Upper lobe of right lung (tissue), 1 donor: Measurements from ENCODE around the gene KLHL40. TPM values are rescaled to one million over a fixed set of nuclear protein-coding genes. Genes with fewer than 3 reads are reported as not detected.
"Not testable (repeated sequence)": the region's sequence is repeated elsewhere in the genome, so short reads cannot be mapped to it uniquely, and the experiment has no call there.

ENCODE experiments used
- ATAC-seq: fragments of 200-7000 bp; cut with Tn5 transposase; one replicate; pipeline ENCODE4 v1.9.1; 2020; ENCODE audit warnings: mild to moderate bottlenecking, moderate library complexity
- DNase-seq: peaks from one replicate; pipeline ENCODE4 v3.0.0-alpha.2; 2020
- H3K27ac ChIP-seq: fragments of 200-600 bp; one replicate; pipeline ENCODE4 v1.8.0; 2022
- H3K27me3 ChIP-seq: fragments of 200-600 bp; one replicate; pipeline ENCODE4 v1.8.0; 2022; ENCODE audit warnings: mild to moderate bottlenecking
- H3K36me3 ChIP-seq: fragments of 200-600 bp; one replicate; pipeline ENCODE4 v1.8.0; 2022
- H3K4me1 ChIP-seq: fragments of 200-600 bp; one replicate; pipeline ENCODE4 v1.8.0; 2022
- H3K4me3 ChIP-seq: fragments of 200-600 bp; one replicate; pipeline ENCODE4 v1.8.0; 2022; ENCODE audit warnings: mild to moderate bottlenecking
- H3K9me3 ChIP-seq: fragments of 200-600 bp; one replicate; pipeline ENCODE4 v1.8.0; 2022
- CTCF ChIP-seq: fragments of 200-600 bp; IDR thresholded peaks from one replicate; pipeline ENCODE4 v1.8.0; 2022; ENCODE audit warnings: antibody characterized with exemption
- intact Hi-C: fragments of 100-400 bp; cut with DNase I; formaldehyde crosslinking; loops from one replicate; pipeline ENCODE4 v1.11.0; 2022
- total RNA-seq: library from RNA; stranded (reverse); fragmentation: NEBNext Ultra II Directional; extraction: Animal tissue kit (Norgen Biotek cat#: 25700); gene quantifications from one replicate; pipeline ENCODE4 v1.2.1, GENCODE V29; 2021
- donor health status: DM: no; HTN: yes; CAD: no; lungs with severe emphysema.

KLHL40 gene
- total RNA-seq, 1 donor from 2014 or later: not detected

DNA sequence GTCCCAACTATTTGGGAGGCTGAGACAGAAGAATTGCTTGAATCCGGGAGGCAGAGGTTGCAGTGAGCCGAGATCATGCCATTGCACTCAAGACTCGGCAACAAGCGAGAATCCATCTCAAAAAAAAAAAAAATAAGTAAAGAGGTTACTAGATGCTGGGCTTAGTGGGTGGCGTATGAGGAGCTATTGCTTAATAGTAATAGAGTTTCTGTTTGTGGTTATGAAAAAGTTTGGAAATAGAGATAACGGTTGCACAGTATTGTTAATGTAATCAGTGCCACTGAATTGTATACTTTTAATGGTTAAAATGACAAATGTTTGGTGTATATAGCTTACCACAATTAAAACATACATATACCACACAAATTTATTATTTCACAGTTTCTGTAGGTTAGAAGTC lies 32.0 kb downstream of the KLHL40 start:
- no peak overlapping the region for H3K27ac ChIP-seq

GRCh38 chr3:42718338-42718737 lies 33.0 kb downstream of the KLHL40 start:
- no peak for DNase-seq
- H3K27ac ChIP-seq: no peak overlapping the region
- ATAC-seq: no peak

More for the DNA sequence above, 32.0 kb downstream of the KLHL40 start:
- DNase-seq (no peak), ATAC-seq (no peak)
- Histone ChIP-seq H3K36me3 (no peaks in the 10 kb centered on the region), H3K4me1 (no peaks in the 10 kb centered on the region), H3K27me3 (no peaks in the 10 kb centered on the region), H3K9me3 (no peaks in the 10 kb centered on the region), H3K4me3 (no peak overlapping the region)
- TF ChIP-seq CTCF: no peak
- intact Hi-C loops: no loop called here

DNA sequence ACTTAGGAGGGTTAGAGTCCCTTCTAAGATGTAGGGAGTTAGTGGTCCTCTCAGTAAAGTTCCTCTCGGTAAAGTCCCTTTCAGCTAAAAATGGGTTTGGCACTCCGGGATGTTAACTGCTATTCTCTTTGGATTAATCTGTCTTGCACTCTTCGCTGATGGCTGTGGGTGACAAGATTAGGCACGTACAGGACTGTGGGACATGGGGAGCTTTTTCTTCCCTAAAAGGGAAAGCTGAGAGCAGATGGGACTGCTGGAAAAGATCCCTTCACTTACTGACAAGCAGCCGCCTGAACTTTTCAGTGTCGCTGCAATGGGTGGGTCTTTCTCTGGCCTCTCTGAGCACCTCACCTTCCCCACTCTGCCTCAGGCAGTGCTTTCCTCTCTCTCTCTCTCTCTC lies 33.7 kb downstream of the KLHL40 start:
- ATAC-seq (no peak), DNase-seq (no peak)
- no peaks in the 10 kb centered on the region for H3K27me3 ChIP-seq
- no peak overlapping the region for H3K4me3 ChIP-seq
- no peaks in the 10 kb centered on the region for H3K9me3 ChIP-seq
- H3K4me1 ChIP-seq: no peaks in the 10 kb centered on the region
- no peak overlapping the region for H3K27ac ChIP-seq
- no peak for TF ChIP-seq CTCF
- intact Hi-C loops: no loop called here
- no peaks in the 10 kb centered on the region for H3K36me3 ChIP-seq

More at GRCh38 chr3:42718338-42718737, 33.0 kb downstream of the KLHL40 start:
- H3K4me3 ChIP-seq: no peak overlapping the region
- no peaks in the 10 kb centered on the region for H3K36me3 ChIP-seq
- H3K9me3 ChIP-seq: no peaks in the 10 kb centered on the region
- H3K27me3 ChIP-seq: no peaks in the 10 kb centered on the region
- intact Hi-C loops: no loop called here
- no peaks in the 10 kb centered on the region for H3K4me1 ChIP-seq
- no peak for TF ChIP-seq CTCF

- DNase-seq (no peak), ATAC-seq (no peak)
- no peak for TF ChIP-seq CTCF
- Histone ChIP-seq H3K27me3 (no peaks in the 10 kb centered on the region), H3K27ac (no peak overlapping the region), H3K4me3 (no peak overlapping the region), H3K36me3 (no peaks in the 10 kb centered on the region), H3K4me1 (no peaks in the 10 kb centered on the region), H3K9me3 (no peaks in the 10 kb centered on the region)
- intact Hi-C loops: no loop called here
Observed at GRCh38 chr3:42720126-42720525, 34.8 kb downstream of the KLHL40 start.

DNA sequence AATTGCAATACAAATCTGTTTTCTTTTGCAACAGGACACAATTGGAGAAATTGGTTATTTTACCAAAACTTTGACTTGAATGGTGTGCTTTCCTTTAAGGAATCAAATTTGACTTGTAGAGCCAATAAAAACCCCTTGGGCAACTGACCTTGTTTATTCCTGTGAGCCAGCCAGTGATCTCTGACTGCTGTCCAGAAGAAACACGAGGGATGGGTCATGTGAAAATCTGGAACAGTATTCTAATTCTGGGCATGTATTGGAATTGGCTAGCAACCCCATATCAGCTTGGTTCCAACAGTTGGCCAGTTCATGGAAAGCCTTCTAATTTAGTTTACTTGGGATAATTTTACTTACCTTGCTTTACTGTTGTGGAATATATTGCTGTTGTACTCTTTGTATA lies 36.4 kb downstream of the KLHL40 start:
- H3K4me1 ChIP-seq: no peaks in the 10 kb centered on the region
- no peak overlapping the region for H3K27ac ChIP-seq
- DNase-seq (no peak), ATAC-seq (no peak)
- intact Hi-C loops: no loop called here
- no peaks in the 10 kb centered on the region for H3K9me3 ChIP-seq
- H3K27me3 ChIP-seq: no peaks in the 10 kb centered on the region
- no peaks in the 10 kb centered on the region for H3K36me3 ChIP-seq
- no peak overlapping the region for H3K4me3 ChIP-seq
- TF ChIP-seq CTCF: no peak

DNA sequence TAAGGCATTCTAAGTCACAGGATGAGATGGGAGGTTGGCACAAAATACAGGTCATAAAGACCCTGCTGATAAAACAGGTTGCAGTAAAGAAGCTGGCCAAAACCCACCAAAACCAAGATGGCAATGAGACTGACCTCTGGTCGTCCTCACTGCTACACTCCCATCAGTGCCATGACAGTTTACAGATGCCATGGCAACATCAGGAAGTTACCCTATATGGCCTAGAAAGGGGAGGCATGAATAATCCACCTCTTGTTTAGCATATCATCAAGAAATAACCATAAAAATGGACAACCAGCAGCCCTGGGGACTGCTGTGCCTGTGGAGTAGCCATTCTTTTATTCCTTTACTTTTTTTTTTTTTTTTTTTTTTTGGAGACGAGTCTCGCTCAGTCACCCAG lies 37.1 kb downstream of the KLHL40 start:
- DNase-seq, H3K4me1 ChIP-seq, H3K9me3 ChIP-seq, H3K27me3 ChIP-seq, H3K27ac ChIP-seq, intact Hi-C loops, ATAC-seq, H3K36me3 ChIP-seq, H3K4me3 ChIP-seq: not testable (repeated sequence)
